HG02970 (cell line): ENCODE data around the gene NANS.
"Not testable (repeated sequence)": the region's sequence is repeated elsewhere in the genome, so short reads cannot be mapped to it uniquely, and the experiment has no call there.

Experiments
- ATAC-seq: cut with Tn5 transposase; IDR thresholded peaks from one replicate; pipeline ENCODE4 v1.9.1; 2021; ENCODE audit warnings: mild to moderate bottlenecking, moderate library complexity, moderate number of reproducible peaks; ENCODE audit not compliant: unreplicated experiment, low FRiP score

NANS gene

GRCh38 chr9:98128316-98128715, 71.8 kb downstream of the NANS start:
- no peak for ATAC-seq

- ATAC-seq = no peak
Observed at GRCh38 chr9:98129451-98129881, 72.9 kb downstream of the NANS start.

- not testable (repeated sequence) for ATAC-seq
Observed at GRCh38 chr9:98130060-98130459, 73.5 kb downstream of the NANS start.

- ATAC-seq = no peak
Observed at GRCh38 chr9:98130576-98131228, 74.2 kb downstream of the NANS start.

- ATAC-seq = no peak
Observed at GRCh38 chr9:98132158-98132557, 75.6 kb downstream of the NANS start.
